T-helper 2 cell treated with Interferon-gamma antibody and Interleukin-4, amounts not matched to agents 5 μg/mL and 100 μg/mL, for 36 hours (primary cell): ENCODE measurements around the gene RELB.

Source experiments
- DNase-seq: peaks from one replicate; pipeline ENCODE4 v3.0.0; 2021; ENCODE audit warnings: low spot score
- H3K27ac Mint-ChIP-seq: one replicate; pipeline ENCODE4 v1.8.0; 2021; ENCODE audit warnings: mild to moderate bottlenecking, mixed read lengths
- H3K27me3 Mint-ChIP-seq: one replicate; pipeline ENCODE4 v1.8.0; 2021; ENCODE audit warnings: low read depth, mixed read lengths
- H3K36me3 Mint-ChIP-seq: one replicate; pipeline ENCODE4 v1.8.0; 2021; ENCODE audit warnings: low read depth, mixed read lengths
- H3K4me1 Mint-ChIP-seq: one replicate; pipeline ENCODE4 v1.8.0; 2021; ENCODE audit warnings: low read depth, mixed read lengths
- H3K4me3 Mint-ChIP-seq: one replicate; pipeline ENCODE4 v1.8.0; 2022; ENCODE audit warnings: mild to moderate bottlenecking, moderate library complexity, mixed read lengths
- H3K9me3 Mint-ChIP-seq: one replicate; pipeline ENCODE4 v1.8.0; 2021; ENCODE audit warnings: mixed read lengths

Gene RELB

DNA sequence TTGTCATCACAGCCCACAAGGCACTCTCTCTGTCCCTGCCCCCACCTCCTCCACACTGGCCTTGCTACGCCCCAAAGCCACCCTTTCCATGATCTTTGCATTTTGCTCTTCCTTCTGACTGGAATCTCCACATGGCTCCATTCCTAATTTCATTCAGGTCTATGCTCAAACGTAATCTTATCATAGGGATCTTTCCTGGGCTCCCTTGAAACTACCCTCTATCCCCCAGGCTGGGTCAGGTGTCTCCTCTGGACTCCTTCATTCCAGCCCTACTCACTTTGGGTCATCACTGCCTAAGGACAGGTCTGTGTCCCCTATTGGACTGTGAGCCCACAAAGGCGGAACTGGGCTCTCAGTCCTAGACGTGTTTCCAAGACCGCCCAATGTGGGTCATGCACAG, 80.9 kb downstream of the RELB start:
- Mint-ChIP-seq H3K27me3 (no peaks in the 10 kb centered on the region), H3K4me1 (peaks cover 21% of the 10 kb centered on the region), H3K27ac (no peak overlapping the region), H3K36me3 (peaks cover 25% of the 10 kb centered on the region), H3K4me3 (peak overlapping the region; percentile 4), H3K9me3 (no peaks in the 10 kb centered on the region)
- DNase-seq: no peak

DNA sequence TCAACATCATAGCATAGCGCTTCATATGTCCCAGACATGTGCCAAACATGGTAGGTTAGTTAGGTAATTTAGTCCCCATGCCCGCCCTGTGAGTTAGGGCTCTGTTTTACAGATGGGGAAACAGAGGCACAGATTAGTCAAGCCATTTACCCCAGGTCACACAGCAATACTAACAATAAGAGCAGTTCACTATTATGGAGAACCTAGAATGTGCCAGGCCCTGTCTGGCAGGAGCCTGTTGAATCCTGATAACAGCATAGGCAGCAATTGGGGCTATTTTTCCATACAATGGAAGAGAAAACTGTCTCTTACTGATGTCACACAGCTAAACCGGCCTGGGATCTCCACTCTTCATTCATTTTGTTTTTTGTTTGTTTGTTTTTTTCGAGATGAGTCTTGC, 85.2 kb downstream of the RELB start:
- peaks cover 41% of the 10 kb centered on the region for H3K36me3 Mint-ChIP-seq
- DNase-seq: no peak
- H3K4me3 Mint-ChIP-seq: no peak overlapping the region
- no peaks in the 10 kb centered on the region for H3K27me3 Mint-ChIP-seq
- H3K9me3 Mint-ChIP-seq: no peaks in the 10 kb centered on the region
- H3K27ac Mint-ChIP-seq: peak overlapping the region; percentile 49
- H3K4me1 Mint-ChIP-seq: peaks cover 20% of the 10 kb centered on the region

DNA sequence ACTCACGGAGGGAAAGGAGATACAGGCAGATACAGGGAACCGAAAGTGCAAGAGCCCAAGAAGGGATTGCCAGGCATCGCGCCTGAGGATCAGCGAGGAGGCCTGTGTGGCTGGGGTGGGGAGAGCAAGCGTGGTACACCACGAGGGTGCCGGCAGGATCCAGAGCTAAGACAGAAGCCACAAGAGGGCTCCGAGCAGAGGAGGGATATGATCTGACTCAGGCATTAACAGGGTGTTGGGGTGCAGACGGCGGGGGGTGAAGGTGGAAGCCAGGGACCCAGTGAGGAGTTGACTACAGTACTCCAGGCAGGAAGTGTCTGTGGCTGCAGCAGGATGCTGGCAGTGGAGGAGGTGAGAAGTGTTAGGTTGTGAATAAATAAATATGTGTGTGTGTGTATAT, 86.3 kb downstream of the RELB start:
- no peaks in the 10 kb centered on the region for H3K27me3 Mint-ChIP-seq
- DNase-seq: peak; percentile 33
- peak overlapping the region; percentile 90 for H3K27ac Mint-ChIP-seq
- H3K9me3 Mint-ChIP-seq: no peaks in the 10 kb centered on the region
- peaks cover 35% of the 10 kb centered on the region for H3K36me3 Mint-ChIP-seq
- H3K4me1 Mint-ChIP-seq: peaks cover 19% of the 10 kb centered on the region
- peak overlapping the region; percentile 73 for H3K4me3 Mint-ChIP-seq
